ENCODE data around the gene ABCF2.

The ABCF2 gene

GRCh38 chr7:151251328-151251688 lies 24.3 kb upstream of the ABCF2 start:
- H3K9me3 Mint-ChIP-seq = no peaks in the 10 kb centered on the region
- no peak for TF ChIP-seq CTCF (IDR thresholded peaks at IDR 0.05; ENCODE audit: unreplicated experiment in 3 of 3)
- H3K27me3 Mint-ChIP-seq (ENCODE audit: low read depth) = peaks cover 9% of the 10 kb centered on the region
- no peaks in the 10 kb centered on the region for H3K36me3 Mint-ChIP-seq (ENCODE audit: low read depth)
- peak overlapping the region; percentile 98 to 100 (median 98) for H3K27ac Mint-ChIP-seq
- H3K4me3 Mint-ChIP-seq = peak overlapping the region; percentile 79 to 98 (median 89)
- peaks cover 66% of the 10 kb centered on the region for H3K4me1 Mint-ChIP-seq

GRCh38 chr7:151250181-151251132 lies 23.5 kb upstream of the ABCF2 start:
- H3K9me3 Mint-ChIP-seq = no peaks in the 10 kb centered on the region
- H3K27ac Mint-ChIP-seq = peak overlapping the region; percentile 98 to 100 (median 98)
- peak overlapping the region; percentile 79 to 98 (median 89) for H3K4me3 Mint-ChIP-seq
- H3K36me3 Mint-ChIP-seq (ENCODE audit: low read depth) = no peaks in the 10 kb centered on the region
- TF ChIP-seq CTCF (IDR thresholded peaks at IDR 0.05; ENCODE audit: unreplicated experiment in 3 of 3) = no peak
- peaks cover 68% of the 10 kb centered on the region for H3K4me1 Mint-ChIP-seq
- H3K27me3 Mint-ChIP-seq (ENCODE audit: low read depth) = peaks cover 6% of the 10 kb centered on the region

- H3K4me3 Mint-ChIP-seq = peak overlapping the region; percentile 79 to 98 (median 89)
- H3K27me3 Mint-ChIP-seq (ENCODE audit: low read depth) = no peaks in the 10 kb centered on the region
- H3K36me3 Mint-ChIP-seq (ENCODE audit: low read depth) = no peaks in the 10 kb centered on the region
- peaks cover 62% of the 10 kb centered on the region for H3K4me1 Mint-ChIP-seq
- H3K27ac Mint-ChIP-seq = peak overlapping the region; percentile 98 to 100 (median 98)
- no peaks in the 10 kb centered on the region for H3K9me3 Mint-ChIP-seq
- no peak for TF ChIP-seq CTCF (IDR thresholded peaks at IDR 0.05; ENCODE audit: unreplicated experiment in 3 of 3)
Measured at GRCh38 chr7:151249732-151250072, 22.7 kb upstream of the ABCF2 start.

GRCh38 chr7:151249034-151249731 lies 22.2 kb upstream of the ABCF2 start:
- Mint-ChIP-seq H3K27ac (peak overlapping the region; percentile 98 to 100 (median 98)), H3K9me3 (no peaks in the 10 kb centered on the region), H3K4me3 (peak overlapping the region; percentile 79 to 98 (median 89)), H3K36me3 (ENCODE audit: low read depth) (no peaks in the 10 kb centered on the region), H3K27me3 (ENCODE audit: low read depth) (no peaks in the 10 kb centered on the region), H3K4me1 (peaks cover 62% of the 10 kb centered on the region)
- no peak for TF ChIP-seq CTCF (IDR thresholded peaks at IDR 0.05; ENCODE audit: unreplicated experiment in 3 of 3)

- TF ChIP-seq CTCF (IDR thresholded peaks at IDR 0.05; ENCODE audit: unreplicated experiment in 3 of 3) = no peak
- peak within 1 kb of the TSS; percentile 92 to 98 (median 96) for H3K4me3 Mint-ChIP-seq
- H3K4me1 Mint-ChIP-seq = peaks cover 59% of the 10 kb centered on the region
- H3K9me3 Mint-ChIP-seq = no peaks in the 10 kb centered on the region
- H3K27ac Mint-ChIP-seq = peak within 1 kb of the TSS; percentile 98 to 100 (median 98)
- H3K27me3 Mint-ChIP-seq (ENCODE audit: low read depth) = no peaks in the 10 kb centered on the region
- H3K36me3 Mint-ChIP-seq (ENCODE audit: low read depth) = no peaks in the 10 kb centered on the region
Measured at GRCh38 chr7:151248346-151249033, 21.5 kb upstream of the ABCF2 start, which contains the start of gene SMARCD3. TSS of gene SMARCD3 (minus strand) at chr7:151248694. CDS start at chr7:151248562, 132 bp downstream.

Measured in nephron (organoid).